ENCODE measurements around the gene LAT.
"Not testable (repeated sequence)": the region's sequence is repeated elsewhere in the genome, so short reads cannot be mapped to it uniquely, and the experiment has no call there.

The LAT gene

GRCh38 chr16:28984619-28985135 is at the start of gene LAT:
TSS of gene LAT (plus strand) at chr16:28985052. CDS start at chr16:28985418, 366 bp downstream.
- no peak for TF ChIP-seq CTCF (conservative IDR thresholded peaks at IDR 0.05; ENCODE audit: low read depth)
- ChIA-PET POLR2A (ENCODE audit: low non-redundant PET) (no interaction called here), CTCF (no interaction called here)
- no peak for DNase-seq (ENCODE audit: low spot score)
- H3K27ac ChIP-seq: no peak within 1 kb of the TSS

- TF ChIP-seq CTCF (conservative IDR thresholded peaks at IDR 0.05; ENCODE audit: low read depth): no peak
- POLR2A ChIA-PET (ENCODE audit: low non-redundant PET): no interaction called here
- CTCF ChIA-PET: no interaction called here
- no peak for DNase-seq (ENCODE audit: low spot score)
- no peak overlapping the region for H3K27ac ChIP-seq
Observed at GRCh38 chr16:28935346-28935745, 49.5 kb upstream of the LAT start.

- H3K27ac ChIP-seq: peak overlapping the region; percentile 49
- peak; percentile 90 for DNase-seq (ENCODE audit: low spot score)
- CTCF ChIA-PET: interaction anchor here (0.7 kb wide), 1 partner anchor 12 kb away, joined by 3 read pairs; no protein-coding TSS in a partner anchor
- POLR2A ChIA-PET (ENCODE audit: low non-redundant PET): no interaction called here
- no peak for TF ChIP-seq CTCF (conservative IDR thresholded peaks at IDR 0.05; ENCODE audit: low read depth)
Observed at GRCh38 chr16:28935924-28936783, 48.7 kb upstream of the LAT start.

- H3K27ac ChIP-seq: no peak overlapping the region; the same call in 1 of the 2 replicates
- POLR2A ChIA-PET (ENCODE audit: low non-redundant PET): no interaction called here
- no peak for DNase-seq (ENCODE audit: low spot score)
- CTCF ChIA-PET: no interaction called here
- no peak for TF ChIP-seq CTCF (conservative IDR thresholded peaks at IDR 0.05; ENCODE audit: low read depth)
Observed at GRCh38 chr16:28936784-28937155, 48.1 kb upstream of the LAT start.

- DNase-seq (ENCODE audit: low spot score): no peak
- ChIA-PET CTCF (no interaction called here), POLR2A (ENCODE audit: low non-redundant PET) (no interaction called here)
- TF ChIP-seq CTCF (conservative IDR thresholded peaks at IDR 0.05; ENCODE audit: low read depth): no peak
- no peak overlapping the region for H3K27ac ChIP-seq
Observed at GRCh38 chr16:28937222-28937876, 47.5 kb upstream of the LAT start.

- TF ChIP-seq CTCF (conservative IDR thresholded peaks at IDR 0.05; ENCODE audit: low read depth): no peak
- no peak overlapping the region for H3K27ac ChIP-seq
- ChIA-PET CTCF (no interaction called here), POLR2A (ENCODE audit: low non-redundant PET) (no interaction called here)
- no peak for DNase-seq (ENCODE audit: low spot score)
Observed at GRCh38 chr16:28938721-28939120, 46.1 kb upstream of the LAT start.

- H3K27ac ChIP-seq; DNase-seq (ENCODE audit: low spot score); POLR2A ChIA-PET (ENCODE audit: low non-redundant PET); CTCF ChIA-PET: not testable (repeated sequence)
Observed at GRCh38 chr16:28939825-28940224, 45.0 kb upstream of the LAT start.

Measured in RWPE1 (cell line).